GM12891 (cell line): Measurements from ENCODE around the gene SPOCK1.

Experiments
- POLR2A ChIP-seq: IDR thresholded peaks from 2 replicates; pipeline ENCODE4 v1.6.1; 2011; ENCODE audit warnings: low read depth, low read length, control low read depth
- POLR2AphosphoS5 ChIP-seq: IDR thresholded peaks from 2 replicates; pipeline ENCODE4 v1.6.1; 2011; ENCODE audit warnings: low read depth, low read length, control low read depth
- POU2F2 ChIP-seq: IDR thresholded peaks from 2 replicates; pipeline ENCODE4 v1.6.1; 2011; ENCODE audit warnings: low read depth, mild to moderate bottlenecking, control low read depth, low read length, moderate library complexity
- TAF1 ChIP-seq: IDR thresholded peaks from 2 replicates; pipeline ENCODE4 v1.6.1; 2011; ENCODE audit warnings: low read depth, low read length, control low read depth

DNA sequence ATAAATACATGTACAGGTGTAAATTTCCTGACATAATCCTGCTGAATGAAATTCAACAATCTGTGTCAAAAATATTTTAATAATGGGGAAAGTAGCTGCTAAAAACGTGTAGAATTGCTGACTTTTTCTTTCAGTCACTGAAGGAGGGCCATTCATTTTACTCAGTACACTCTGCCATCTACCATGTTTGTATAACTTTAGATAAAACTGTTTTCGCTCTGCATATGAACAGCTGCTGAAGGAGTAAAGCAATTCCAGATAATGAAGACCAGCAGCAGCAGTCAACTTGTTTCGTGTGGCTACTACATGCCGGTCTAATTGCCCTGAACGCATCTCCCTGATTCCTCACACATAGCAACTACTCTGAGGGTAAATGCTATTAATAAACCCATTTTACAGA is 380.5 kb downstream of the SPOCK1 start:
- TF ChIP-seq POLR2A (no peak), TAF1 (no peak), POLR2AphosphoS5 (no peak), POU2F2 (no peak)
